ENCODE results near the gene MT1M. TPM values are rescaled to one million over a fixed set of nuclear protein-coding genes. Genes with fewer than 3 reads are reported as not detected.
A peak's percentile ranks its signal among the peaks of the same experiment; 100 is the strongest.
"Not testable (repeated sequence)": the region's sequence is repeated elsewhere in the genome, so short reads cannot be mapped to it uniquely, and the experiment has no call there.

Gene MT1M
- total RNA-seq, 2 donors from 2014 or later = 0.36 TPM; not detected in 1

- H3K27me3 Mint-ChIP-seq = peaks cover 15 to 16% of the 10 kb centered on the region in 2 donors
- H3K36me3 Mint-ChIP-seq = no peaks in the 10 kb centered on the region
- ATAC-seq (peak; percentile 88 to 94), DNase-seq (ENCODE audit: low spot score) (peak; percentile 67)
- peaks cover 5 to 18% of the 10 kb centered on the region in 2 donors for H3K4me1 Mint-ChIP-seq (ENCODE audit: low read depth in 2 of 2)
- peak within 1 kb of the TSS; percentile 74 to 92 for H3K27ac Mint-ChIP-seq
- H3K4me3 Mint-ChIP-seq = peak within 1 kb of the TSS; percentile 95
- H3K9me3 Mint-ChIP-seq = no peaks in the 10 kb centered on the region
These were observed 25.3 kb downstream of the MT1M start, which contains the start of gene MT1F for GRCh38 chr16:56657555-56658326. Gene MT1F, plus strand, starts transcription at chr16:56657959. Its CDS starts 100 bp downstream, at chr16:56658059.

- no peak for ATAC-seq
- H3K4me1 Mint-ChIP-seq (ENCODE audit: low read depth in 2 of 2) = peaks cover 8 to 21% of the 10 kb centered on the region in 2 donors
- peak overlapping the region; percentile 74 to 92 for H3K27ac Mint-ChIP-seq
- peak overlapping the region; percentile 95 for H3K4me3 Mint-ChIP-seq
- H3K9me3 Mint-ChIP-seq = no peaks in the 10 kb centered on the region
- no peak for DNase-seq (ENCODE audit: low spot score)
- H3K27me3 Mint-ChIP-seq = peaks cover 14 to 21% of the 10 kb centered on the region in 2 donors
- no peaks in the 10 kb centered on the region for H3K36me3 Mint-ChIP-seq
These were observed 25.9 kb downstream of the MT1M start for GRCh38 chr16:56658327-56658875.

GRCh38 chr16:56662357-56663354 lies 30.2 kb downstream of the MT1M start:
- peaks cover 11 to 20% of the 10 kb centered on the region in 2 donors for H3K4me1 Mint-ChIP-seq (ENCODE audit: low read depth in 2 of 2)
- H3K4me3 Mint-ChIP-seq = peak overlapping the region; percentile 62
- peaks cover 27 to 42% of the 10 kb centered on the region in 2 donors for H3K27me3 Mint-ChIP-seq
- DNase-seq (ENCODE audit: low spot score) (no peak), ATAC-seq (peak in 1 of 2 donors; percentile 41)
- no peaks in the 10 kb centered on the region for H3K36me3 Mint-ChIP-seq
- H3K27ac Mint-ChIP-seq = no peak overlapping the region
- H3K9me3 Mint-ChIP-seq = no peaks in the 10 kb centered on the region

- Mint-ChIP-seq H3K27ac (no peak overlapping the region), H3K9me3 (no peaks in the 10 kb centered on the region), H3K36me3 (no peaks in the 10 kb centered on the region), H3K4me1 (ENCODE audit: low read depth in 2 of 2) (peaks cover 12 to 23% of the 10 kb centered on the region in 2 donors), H3K27me3 (peaks cover 39 to 59% of the 10 kb centered on the region in 2 donors), H3K4me3 (no peak overlapping the region)
- no peak for ATAC-seq
- DNase-seq (ENCODE audit: low spot score) = no peak
These were observed 32.0 kb downstream of the MT1M start for GRCh38 chr16:56664506-56664905.

GRCh38 chr16:56665286-56666261 lies 33.1 kb downstream of the MT1M start:
- H3K36me3 Mint-ChIP-seq; H3K27ac Mint-ChIP-seq; ATAC-seq; DNase-seq (ENCODE audit: low spot score); H3K9me3 Mint-ChIP-seq; H3K4me3 Mint-ChIP-seq: not testable (repeated sequence)
- Mint-ChIP-seq H3K27me3 (peaks cover 43 to 60% of the 10 kb centered on the region in 2 donors), H3K4me1 (ENCODE audit: low read depth in 2 of 2) (peaks cover 12 to 26% of the 10 kb centered on the region in 2 donors)

- Mint-ChIP-seq H3K36me3 (no peaks in the 10 kb centered on the region), H3K27ac (no peak within 1 kb of the TSS), H3K4me3 (peak within 1 kb of the TSS; percentile 15), H3K9me3 (no peaks in the 10 kb centered on the region), H3K4me1 (ENCODE audit: low read depth in 2 of 2) (peaks cover 12 to 20% of the 10 kb centered on the region in 2 donors), H3K27me3 (peaks cover 46 to 60% of the 10 kb centered on the region in 2 donors)
- no peak for DNase-seq (ENCODE audit: low spot score)
- peak; percentile 77 to 89 for ATAC-seq
These were observed 35.4 kb downstream of the MT1M start, which contains the start of gene MT1G for GRCh38 chr16:56667581-56668571. Gene MT1G, minus strand, starts transcription at chr16:56668065. Its CDS starts 72 bp downstream, at chr16:56667993.

- Mint-ChIP-seq H3K36me3 (no peaks in the 10 kb centered on the region), H3K4me3 (peak within 1 kb of the TSS; percentile 15), H3K27me3 (peaks cover 45 to 59% of the 10 kb centered on the region in 2 donors), H3K4me1 (ENCODE audit: low read depth in 2 of 2) (peaks cover 6 to 19% of the 10 kb centered on the region in 2 donors), H3K27ac (no peak within 1 kb of the TSS), H3K9me3 (no peaks in the 10 kb centered on the region)
- peak in 1 of 2 donors; percentile 30 for ATAC-seq
- DNase-seq (ENCODE audit: low spot score) = no peak
These were observed 36.8 kb downstream of the MT1M start, which contains the start of gene MT1H for GRCh38 chr16:56669005-56669839. Gene MT1H, plus strand, starts transcription at chr16:56669814. Its CDS starts 71 bp downstream, at chr16:56669885.

GRCh38 chr16:56669840-56670619 lies 37.6 kb downstream of the MT1M start:
- no peaks in the 10 kb centered on the region for H3K36me3 Mint-ChIP-seq
- no peak for ATAC-seq
- no peaks in the 10 kb centered on the region for H3K9me3 Mint-ChIP-seq
- no peak overlapping the region for H3K27ac Mint-ChIP-seq
- H3K27me3 Mint-ChIP-seq = peaks cover 45 to 56% of the 10 kb centered on the region in 2 donors
- DNase-seq (ENCODE audit: low spot score) = no peak
- peaks cover 8 to 22% of the 10 kb centered on the region in 2 donors for H3K4me1 Mint-ChIP-seq (ENCODE audit: low read depth in 2 of 2)
- no peak overlapping the region for H3K4me3 Mint-ChIP-seq

GRCh38 chr16:56670620-56670934 lies 38.1 kb downstream of the MT1M start:
- H3K4me3 Mint-ChIP-seq = no peak overlapping the region
- H3K36me3 Mint-ChIP-seq = no peaks in the 10 kb centered on the region
- H3K27me3 Mint-ChIP-seq = peaks cover 45 to 61% of the 10 kb centered on the region in 2 donors
- no peak for DNase-seq (ENCODE audit: low spot score)
- H3K4me1 Mint-ChIP-seq (ENCODE audit: low read depth in 2 of 2) = peaks cover 14 to 28% of the 10 kb centered on the region in 2 donors
- no peak overlapping the region for H3K27ac Mint-ChIP-seq
- H3K9me3 Mint-ChIP-seq = no peaks in the 10 kb centered on the region
- no peak for ATAC-seq

GRCh38 chr16:56671691-56672090 lies 39.2 kb downstream of the MT1M start:
- H3K9me3 Mint-ChIP-seq; H3K4me3 Mint-ChIP-seq; DNase-seq (ENCODE audit: low spot score); H3K27ac Mint-ChIP-seq; ATAC-seq; H3K36me3 Mint-ChIP-seq: not testable (repeated sequence)
- Mint-ChIP-seq H3K4me1 (ENCODE audit: low read depth in 2 of 2) (peaks cover 23 to 31% of the 10 kb centered on the region in 2 donors), H3K27me3 (peaks cover 44 to 63% of the 10 kb centered on the region in 2 donors)
